GM18907 (cell line): ENCODE results near the gene BOK.
"Not testable (repeated sequence)": the region's sequence is repeated elsewhere in the genome, so short reads cannot be mapped to it uniquely, and the experiment has no call there.

ENCODE experiments used
- ATAC-seq: cut with Tn5 transposase; IDR thresholded peaks from one replicate; pipeline ENCODE4 v1.9.1; 2021; ENCODE audit warnings: mild to moderate bottlenecking, moderate library complexity; ENCODE audit not compliant: unreplicated experiment

Gene BOK

DNA sequence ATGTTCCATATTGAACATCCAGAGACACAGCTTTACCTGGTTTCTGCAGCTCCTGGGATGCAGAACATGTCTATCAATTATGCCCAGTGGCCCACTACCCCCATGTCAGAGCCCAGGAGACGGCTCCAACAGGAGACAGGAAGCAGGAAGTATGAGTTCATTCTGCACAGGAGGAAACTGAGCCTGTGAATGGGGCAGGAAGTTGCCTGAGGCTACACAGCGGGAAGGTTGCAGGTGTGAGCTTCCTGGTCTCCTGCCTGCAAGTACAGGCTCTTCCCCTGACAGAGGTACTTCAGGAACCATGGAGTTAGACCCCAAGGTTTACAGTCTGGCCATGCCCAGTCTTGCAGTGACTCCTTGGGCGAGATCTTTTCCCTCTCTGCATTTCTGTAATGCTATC, 2.8 kb upstream of the BOK start:
- ATAC-seq: no peak

GRCh38 chr2:241556746-241557145, 1.8 kb upstream of the BOK start:
- no peak for ATAC-seq

GRCh38 chr2:241559323-241560161, 997 bp downstream of the BOK start:
- no peak for ATAC-seq

DNA sequence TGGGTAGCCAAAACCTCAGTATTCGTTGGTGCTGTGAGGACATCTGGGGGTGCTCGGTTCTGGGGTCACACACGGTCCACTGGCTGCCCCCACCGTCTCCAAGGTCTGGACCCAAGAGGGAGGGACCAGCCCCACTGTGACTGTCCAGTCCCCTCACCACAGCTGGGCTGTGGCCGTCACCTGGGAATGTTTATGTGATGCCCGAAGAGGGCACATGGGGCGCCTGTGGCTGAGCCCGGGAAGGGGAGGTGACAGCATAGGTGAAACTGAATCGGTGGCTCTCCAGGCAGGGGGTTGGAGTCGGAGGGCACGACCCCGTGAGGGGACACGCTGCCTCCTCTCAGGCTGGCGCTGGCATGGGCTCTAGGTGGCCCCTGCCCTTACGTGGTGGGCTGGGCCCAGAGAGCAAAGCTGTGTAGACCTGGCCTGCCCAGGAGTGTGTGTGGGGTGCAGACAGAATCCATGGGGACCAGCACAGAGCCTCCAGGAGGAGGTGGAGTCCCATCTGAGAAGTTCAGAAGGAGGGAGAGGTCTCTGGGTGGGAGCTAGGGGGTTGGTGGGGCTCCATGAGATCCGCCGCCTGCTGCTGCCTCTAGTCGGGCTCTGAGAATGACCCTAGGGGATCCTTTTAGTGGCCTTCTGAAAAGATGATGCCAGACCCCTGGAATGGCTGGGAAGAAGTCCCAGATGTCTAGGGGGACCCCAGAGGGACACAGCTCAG, 1.8 kb downstream of the BOK start:
- ATAC-seq: no peak

GRCh38 chr2:241560883-241561474, 2.4 kb downstream of the BOK start:
- no peak for ATAC-seq

DNA sequence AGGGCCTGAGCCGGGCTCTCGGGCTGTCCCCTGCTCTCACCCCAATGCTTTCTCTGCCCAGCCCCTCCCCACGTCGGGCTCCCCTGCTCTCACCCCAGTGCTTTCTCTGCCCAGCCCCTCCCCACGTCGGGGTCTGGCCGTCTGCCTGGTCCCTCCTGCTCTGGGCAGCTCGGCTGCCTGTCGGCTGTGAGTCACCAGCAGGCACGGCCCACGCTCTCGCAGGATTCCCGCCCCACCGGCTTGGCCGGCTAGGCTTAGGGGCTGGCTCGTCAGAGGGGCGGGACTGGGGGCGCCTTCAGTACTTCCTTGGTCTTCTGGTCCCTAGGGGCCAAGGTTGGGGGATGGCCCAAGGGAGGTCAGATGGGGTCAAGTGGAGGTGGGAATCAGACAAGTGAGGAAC, 3.3 kb downstream of the BOK start:
- no peak for ATAC-seq

DNA sequence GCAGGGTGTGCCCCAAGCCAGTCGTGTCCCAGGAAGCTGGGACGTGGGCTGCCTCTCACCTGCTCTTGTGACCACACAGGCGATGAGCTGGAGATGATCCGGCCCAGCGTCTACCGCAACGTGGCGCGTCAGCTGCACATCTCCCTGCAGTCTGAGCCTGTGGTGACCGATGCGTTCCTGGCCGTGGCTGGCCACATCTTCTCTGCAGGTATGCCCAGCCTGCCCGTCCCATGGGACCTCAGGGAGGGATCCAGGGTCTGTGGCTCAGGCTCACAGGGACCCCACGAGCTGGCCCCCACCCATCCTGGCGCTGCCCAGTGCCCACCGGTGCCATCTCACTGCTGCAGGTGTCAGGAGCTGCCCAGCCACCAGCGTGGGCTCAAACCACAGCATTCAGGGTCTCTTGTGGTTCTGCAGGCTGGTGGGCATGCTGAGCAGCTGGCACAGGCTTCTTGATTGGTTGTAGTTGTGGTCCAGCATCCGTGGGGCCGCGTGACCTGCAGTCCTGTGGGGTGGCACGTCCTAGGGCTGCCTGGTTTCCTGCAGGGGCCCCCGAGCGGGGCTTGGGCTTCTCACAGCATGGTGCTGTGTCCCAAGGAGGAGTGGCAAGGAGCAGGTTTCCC, 3.8 kb downstream of the BOK start:
- ATAC-seq: no peak

- ATAC-seq: no peak
Observed at GRCh38 chr2:241563031-241563507, 4.5 kb downstream of the BOK start.

- ATAC-seq: no peak
Observed at GRCh38 chr2:241563571-241563980, 5.0 kb downstream of the BOK start.

- no peak for ATAC-seq
Observed at GRCh38 chr2:241563981-241564595, 5.5 kb downstream of the BOK start.

DNA sequence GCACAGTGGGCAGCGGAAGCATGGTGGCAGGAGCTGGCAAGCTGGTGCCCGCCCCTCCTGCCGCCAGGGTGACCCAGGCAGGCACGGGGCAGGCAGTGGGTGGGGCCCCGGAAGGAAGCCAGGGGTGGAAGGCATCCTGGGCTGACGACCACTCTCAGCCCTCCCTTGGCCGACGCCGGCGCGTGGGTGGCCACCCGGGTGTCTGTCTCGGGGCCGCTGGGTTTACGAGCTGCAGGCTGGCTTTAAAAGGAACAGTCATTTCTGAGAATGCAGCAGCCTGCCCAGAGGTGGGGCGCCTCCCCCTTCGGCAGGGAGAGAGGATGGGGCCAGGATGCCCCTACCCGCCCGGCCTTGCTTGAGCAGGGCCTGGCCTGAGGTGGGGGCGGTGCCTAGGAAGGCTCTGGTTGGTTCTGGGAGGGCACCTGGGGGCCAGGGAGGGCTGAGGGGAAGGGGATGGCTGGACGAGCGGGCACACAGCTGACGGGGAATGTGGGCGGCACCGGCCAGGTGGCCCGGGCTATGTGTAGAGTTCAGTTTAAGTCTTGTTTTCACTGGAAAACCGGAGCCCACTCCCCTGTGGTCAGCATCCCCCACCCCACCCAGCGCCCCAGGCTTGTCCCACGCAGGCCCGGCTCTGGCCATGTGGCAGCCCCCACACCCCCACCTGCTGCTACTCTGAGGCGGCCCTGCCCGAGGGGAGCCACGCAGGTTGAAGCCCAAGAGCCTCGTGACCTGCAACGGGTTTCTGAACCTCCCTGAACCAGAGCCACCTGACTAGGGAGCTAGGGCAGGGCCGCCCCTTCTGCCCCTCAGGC, 6.3 kb downstream of the BOK start:
- ATAC-seq: no peak

DNA sequence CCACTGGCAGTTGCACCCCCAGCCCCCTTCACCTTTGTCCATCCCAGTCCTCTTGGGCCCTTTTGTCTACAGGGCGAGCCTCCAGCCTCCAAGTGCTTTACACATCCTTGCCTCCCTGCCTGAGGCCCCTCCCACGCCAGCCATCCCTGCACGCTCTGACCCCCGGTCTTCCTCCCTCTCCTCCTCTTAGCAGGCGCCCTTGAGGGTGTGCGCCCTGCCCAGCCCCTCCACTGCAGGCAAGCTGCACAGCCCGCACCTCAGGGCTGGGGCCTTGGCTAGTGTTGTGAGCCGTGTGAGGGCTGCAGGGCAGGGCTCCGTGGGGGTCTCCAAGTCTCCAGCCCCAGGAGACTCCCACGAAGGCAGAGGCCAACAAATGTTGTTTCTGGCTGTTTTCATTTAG, 6.9 kb downstream of the BOK start:
- no peak for ATAC-seq

- not testable (repeated sequence) for ATAC-seq
Observed at GRCh38 chr2:241566021-241566420, 7.5 kb downstream of the BOK start.

- ATAC-seq: no peak
Observed at GRCh38 chr2:241566468-241566867, 7.9 kb downstream of the BOK start.

DNA sequence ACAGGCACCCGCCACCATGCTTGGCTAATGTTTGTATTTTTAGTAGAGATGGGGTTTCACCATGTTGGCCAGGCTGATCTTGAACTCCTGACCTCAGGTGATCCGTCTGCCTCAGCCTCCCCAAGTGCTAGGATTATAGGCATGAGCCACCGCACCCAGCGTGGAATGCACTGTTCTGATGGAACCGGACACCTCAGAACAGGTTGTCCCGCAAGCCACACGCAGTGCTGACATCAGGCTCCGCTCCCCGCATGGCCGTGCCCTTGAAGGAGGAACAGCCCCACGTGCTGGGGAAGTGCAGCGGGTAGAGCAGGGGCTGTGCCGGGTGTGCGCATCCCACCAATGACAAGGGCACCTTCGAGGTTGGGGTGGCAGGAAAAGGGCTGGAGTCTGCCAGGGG, 8.7 kb downstream of the BOK start:
- not testable (repeated sequence) for ATAC-seq

GRCh38 chr2:241567776-241568175, 9.2 kb downstream of the BOK start:
- ATAC-seq: no peak

DNA sequence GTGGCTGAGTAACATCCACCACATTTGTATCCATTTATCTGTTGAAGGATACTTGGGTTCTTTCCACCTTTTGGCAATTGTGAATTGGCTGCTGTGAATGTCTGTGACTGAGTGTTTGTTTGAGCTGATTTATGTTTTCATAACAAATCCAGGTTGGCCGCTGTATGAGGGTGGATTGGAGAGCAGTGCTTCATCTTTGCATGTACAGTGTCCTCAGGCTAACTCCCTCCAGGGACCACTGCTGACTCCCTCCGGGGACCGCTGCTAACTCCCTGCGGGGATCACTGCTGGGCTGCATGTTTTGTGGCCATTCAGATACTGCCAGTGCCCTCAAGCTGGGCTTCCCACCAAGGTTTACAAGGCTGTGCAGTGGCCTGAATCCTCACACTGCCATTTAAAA, 10.2 kb downstream of the BOK start:
- ATAC-seq: no peak

DNA sequence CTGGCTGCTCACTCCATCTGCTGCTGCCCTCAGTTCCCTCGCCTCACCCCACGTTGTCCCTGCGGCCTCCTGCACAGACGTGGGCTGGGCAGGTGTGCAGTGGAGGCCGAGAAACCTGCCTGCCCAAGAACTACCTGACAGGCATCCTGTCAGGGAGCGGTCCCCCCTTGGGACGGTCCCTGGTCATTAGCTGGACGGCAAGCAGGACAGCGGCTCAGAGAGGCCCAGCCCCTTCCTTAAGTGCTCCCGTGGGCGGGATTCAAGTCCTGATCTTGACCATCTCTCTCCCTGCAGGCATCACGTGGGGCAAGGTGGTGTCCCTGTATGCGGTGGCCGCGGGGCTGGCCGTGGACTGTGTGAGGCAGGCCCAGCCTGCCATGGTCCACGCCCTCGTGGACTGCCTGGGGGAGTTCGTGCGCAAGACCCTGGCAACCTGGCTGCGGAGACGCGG, 11.3 kb downstream of the BOK start:
- no peak for ATAC-seq

- no peak for ATAC-seq
Observed at GRCh38 chr2:241570961-241571581, 12.5 kb downstream of the BOK start.
